ENCODE results near the gene NDUFS6.

The NDUFS6 gene

GRCh38 chr5:1801222-1801966, at the start of gene NDUFS6:
Gene NDUFS6 (plus strand): TSS chr5:1801407. CDS start chr5:1801418, 11 bp downstream.
- DNase-seq = peak; percentile 84

- DNase-seq = no peak
These were observed 49.1 kb upstream of the NDUFS6 start for GRCh38 chr5:1751864-1752822.

- DNase-seq = no peak
These were observed 48.3 kb upstream of the NDUFS6 start for GRCh38 chr5:1752881-1753280.

GRCh38 chr5:1753490-1753889, 47.7 kb upstream of the NDUFS6 start:
- no peak for DNase-seq

GRCh38 chr5:1754531-1755220, 46.5 kb upstream of the NDUFS6 start:
- no peak for DNase-seq

GRCh38 chr5:1755321-1755949, 45.8 kb upstream of the NDUFS6 start:
- DNase-seq = no peak

GRCh38 chr5:1756481-1756880, 44.7 kb upstream of the NDUFS6 start:
- DNase-seq = no peak

- no peak for DNase-seq
These were observed 43.7 kb upstream of the NDUFS6 start for GRCh38 chr5:1757511-1757910.

GRCh38 chr5:1758574-1758973, 42.6 kb upstream of the NDUFS6 start:
- no peak for DNase-seq

GRCh38 chr5:1759378-1759970, 41.7 kb upstream of the NDUFS6 start:
- no peak for DNase-seq

- DNase-seq = no peak
These were observed 41.0 kb upstream of the NDUFS6 start for GRCh38 chr5:1760231-1760630.

- DNase-seq = no peak
These were observed 40.4 kb upstream of the NDUFS6 start for GRCh38 chr5:1760656-1761452.

GRCh38 chr5:1761453-1761755, 39.8 kb upstream of the NDUFS6 start:
- no peak for DNase-seq

- DNase-seq = no peak
These were observed 38.9 kb upstream of the NDUFS6 start for GRCh38 chr5:1762121-1762882.

GRCh38 chr5:1762883-1763547, 38.2 kb upstream of the NDUFS6 start:
- no peak for DNase-seq

GRCh38 chr5:1763548-1763911, 37.7 kb upstream of the NDUFS6 start:
- DNase-seq = peak; percentile 35

- no peak for DNase-seq
These were observed 37.1 kb upstream of the NDUFS6 start for GRCh38 chr5:1763960-1764605.

GRCh38 chr5:1764606-1764960, 36.6 kb upstream of the NDUFS6 start:
- no peak for DNase-seq

GRCh38 chr5:1765141-1765879, 35.9 kb upstream of the NDUFS6 start:
- DNase-seq = no peak
